ENCODE measurements around the gene TCERG1L.

The TCERG1L gene

GRCh38 chr10:131355881-131356280 lies 44.4 kb upstream of the TCERG1L start:
- Histone ChIP-seq H3K4me2 (no peak overlapping the region), H3K4me3 (IDR thresholded peaks at IDR 0.05; ENCODE audit: insufficient read depth, low read depth, low read length) (no peak overlapping the region), H3K9ac (no peak overlapping the region), H3K79me2 (ENCODE audit: insufficient read depth, low read depth) (no peaks in the 10 kb centered on the region), H3K27me3 (ENCODE audit: insufficient read depth, low read depth) (0 out of 2 replicates have a peak, but pooled peaks cover 4% of the 10 kb centered on the region), H4K20me1 (ENCODE audit: insufficient read depth) (no peaks in the 10 kb centered on the region), H3K36me3 (ENCODE audit: insufficient read depth) (no peaks in the 10 kb centered on the region), H2AFZ (ENCODE audit: low read depth) (no peak overlapping the region), H3K27ac (no peak overlapping the region), H3K4me1 (ENCODE audit: low read depth, poor library complexity, severe bottlenecking) (no peaks in the 10 kb centered on the region)
- TF ChIP-seq CTCF (conservative IDR thresholded peaks at IDR 0.05; ENCODE audit: low read depth, low read length): no peak

GRCh38 chr10:131355056-131355455 lies 43.5 kb upstream of the TCERG1L start:
- Histone ChIP-seq H3K27ac (no peak overlapping the region), H3K79me2 (ENCODE audit: insufficient read depth, low read depth) (no peaks in the 10 kb centered on the region), H2AFZ (ENCODE audit: low read depth) (no peak overlapping the region), H3K9ac (no peak overlapping the region), H3K4me2 (no peak overlapping the region), H4K20me1 (ENCODE audit: insufficient read depth) (no peaks in the 10 kb centered on the region), H3K4me1 (ENCODE audit: low read depth, poor library complexity, severe bottlenecking) (no peaks in the 10 kb centered on the region), H3K27me3 (ENCODE audit: insufficient read depth, low read depth) (0 out of 2 replicates have a peak, but pooled peaks cover 4% of the 10 kb centered on the region), H3K4me3 (IDR thresholded peaks at IDR 0.05; ENCODE audit: insufficient read depth, low read depth, low read length) (no peak overlapping the region), H3K36me3 (ENCODE audit: insufficient read depth) (no peaks in the 10 kb centered on the region)
- no peak for TF ChIP-seq CTCF (conservative IDR thresholded peaks at IDR 0.05; ENCODE audit: low read depth, low read length)

GRCh38 chr10:131354380-131354779 lies 42.9 kb upstream of the TCERG1L start:
- Histone ChIP-seq H3K4me2 (no peak overlapping the region), H3K4me3 (IDR thresholded peaks at IDR 0.05; ENCODE audit: insufficient read depth, low read depth, low read length) (no peak overlapping the region), H3K9ac (no peak overlapping the region), H2AFZ (ENCODE audit: low read depth) (no peak overlapping the region), H3K36me3 (ENCODE audit: insufficient read depth) (no peaks in the 10 kb centered on the region), H3K79me2 (ENCODE audit: insufficient read depth, low read depth) (no peaks in the 10 kb centered on the region), H3K27me3 (ENCODE audit: insufficient read depth, low read depth) (0 out of 2 replicates have a peak, but pooled peaks cover 4% of the 10 kb centered on the region), H3K4me1 (ENCODE audit: low read depth, poor library complexity, severe bottlenecking) (no peaks in the 10 kb centered on the region), H3K27ac (no peak overlapping the region), H4K20me1 (ENCODE audit: insufficient read depth) (no peaks in the 10 kb centered on the region)
- TF ChIP-seq CTCF (conservative IDR thresholded peaks at IDR 0.05; ENCODE audit: low read depth, low read length): no peak

- Histone ChIP-seq H4K20me1 (ENCODE audit: insufficient read depth) (no peaks in the 10 kb centered on the region), H3K4me1 (ENCODE audit: low read depth, poor library complexity, severe bottlenecking) (no peaks in the 10 kb centered on the region), H3K79me2 (ENCODE audit: insufficient read depth, low read depth) (no peaks in the 10 kb centered on the region), H3K9ac (no peak overlapping the region), H3K36me3 (ENCODE audit: insufficient read depth) (no peaks in the 10 kb centered on the region), H3K4me2 (no peak overlapping the region), H3K27me3 (ENCODE audit: insufficient read depth, low read depth) (0 out of 2 replicates have a peak, but pooled peaks cover 4% of the 10 kb centered on the region), H3K4me3 (IDR thresholded peaks at IDR 0.05; ENCODE audit: insufficient read depth, low read depth, low read length) (no peak overlapping the region), H3K27ac (no peak overlapping the region), H2AFZ (ENCODE audit: low read depth) (no peak overlapping the region)
- TF ChIP-seq CTCF (conservative IDR thresholded peaks at IDR 0.05; ENCODE audit: low read depth, low read length): no peak
Observed at GRCh38 chr10:131352765-131353290, 41.3 kb upstream of the TCERG1L start.

All from KMS-11 (cell line).